HL-60 (cell line): ENCODE measurements around the gene PHF3.

Source experiments
- CTCF ChIP-seq: IDR thresholded peaks from one replicate; pipeline ENCODE4 v1.5.1; 2011; ENCODE audit warnings: low read length, control low read depth, inconsistent platforms; ENCODE audit not compliant: insufficient read depth
- POLR2AphosphoS5 ChIP-seq: IDR thresholded peaks from 2 replicates; pipeline ENCODE4 v1.6.1; 2012; ENCODE audit warnings: low read depth
- REST ChIP-seq: IDR thresholded peaks from 2 replicates; pipeline ENCODE4 v1.6.1; 2012; ENCODE audit warnings: low read depth; ENCODE audit not compliant: insufficient replicate concordance

GRCh38 chr6:63739094-63739687 lies 103.6 kb downstream of the PHF3 start:
- no peak for TF ChIP-seq CTCF
- TF ChIP-seq REST = no peak
- TF ChIP-seq POLR2AphosphoS5 = no peak
